Nephron progenitor cell (in vitro differentiated cells): ENCODE data around the gene LARP6.

ENCODE experiments used
- DNase-seq: peaks from one replicate; pipeline ENCODE4 v3.0.0; 2021
- H3K27ac Mint-ChIP-seq: 2 replicates; pipeline ENCODE4 v1.8.0; 2021; ENCODE audit warnings: mild to moderate bottlenecking, moderate library complexity, mixed read lengths
- H3K27me3 Mint-ChIP-seq: 2 replicates; pipeline ENCODE4 v1.8.0; 2021; ENCODE audit warnings: mild to moderate bottlenecking, low read depth, mixed read lengths; ENCODE audit not compliant: poor library complexity
- H3K36me3 Mint-ChIP-seq: 2 replicates; pipeline ENCODE4 v1.8.0; 2021; ENCODE audit warnings: low read depth, mixed read lengths
- H3K4me1 Mint-ChIP-seq: 2 replicates; pipeline ENCODE4 v1.8.0; 2021; ENCODE audit warnings: mixed read lengths
- H3K4me3 Mint-ChIP-seq: 2 replicates; pipeline ENCODE4 v1.8.0; 2021; ENCODE audit warnings: mild to moderate bottlenecking, moderate library complexity, mixed read lengths
- H3K9me3 Mint-ChIP-seq: 2 replicates; pipeline ENCODE4 v1.8.0; 2021; ENCODE audit warnings: mild to moderate bottlenecking, moderate library complexity, mixed read lengths
- TF ChIP-seq, protein P1 (sequence below): fragments of 200-600 bp; sonication (generic); IDR thresholded peaks from 2 replicates; pipeline ENCODE4 v1.5.0; 2021; ENCODE audit warnings: antibody characterized with exemption

Gene LARP6

DNA sequence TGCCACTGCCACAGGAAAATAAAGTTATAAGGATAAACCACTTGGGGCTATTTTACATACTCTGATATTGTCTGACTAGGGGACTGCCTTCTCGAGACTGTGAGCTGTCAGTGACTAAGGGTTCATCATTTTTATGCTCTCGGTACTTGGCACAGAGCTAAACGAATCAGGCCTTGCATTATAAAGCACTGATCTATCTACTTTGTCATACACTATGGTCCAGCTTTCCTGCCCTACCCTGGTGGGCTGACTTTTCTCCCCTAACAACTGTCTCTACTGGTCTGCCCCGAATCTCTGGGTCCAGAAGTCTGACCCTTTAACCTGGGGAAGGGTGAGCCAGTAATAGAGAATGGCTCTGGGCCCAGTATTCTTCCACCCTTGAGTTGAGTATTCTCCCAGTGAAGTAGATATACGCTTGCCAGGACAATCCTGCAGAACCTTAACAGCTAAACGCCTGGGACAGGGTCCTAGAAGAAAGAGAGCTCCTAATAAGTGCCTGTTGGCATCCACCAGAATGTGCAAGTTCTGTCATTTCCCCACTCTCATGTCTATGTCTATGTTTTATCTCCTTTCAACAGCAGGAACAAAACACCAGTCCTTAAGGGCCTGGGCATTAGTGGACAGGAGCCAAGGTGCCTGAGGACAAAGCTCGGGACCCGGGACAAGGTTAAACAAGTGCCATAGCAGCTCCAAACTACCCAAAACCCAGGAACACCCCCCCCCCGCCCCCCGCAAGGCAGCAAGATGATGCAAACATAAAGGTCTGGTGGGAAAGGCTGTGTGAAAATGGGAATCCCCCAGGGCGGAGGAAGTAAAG is 1.2 kb downstream of the LARP6 start:
- Mint-ChIP-seq H3K4me3 (peak overlapping the region; percentile 89), H3K4me1 (peaks cover 21% of the 10 kb centered on the region), H3K27me3 (peaks cover 21% of the 10 kb centered on the region), H3K27ac (no peak overlapping the region), H3K9me3 (no peaks in the 10 kb centered on the region), H3K36me3 (peaks cover 25% of the 10 kb centered on the region)
- TF ChIP-seq, protein P1, sequence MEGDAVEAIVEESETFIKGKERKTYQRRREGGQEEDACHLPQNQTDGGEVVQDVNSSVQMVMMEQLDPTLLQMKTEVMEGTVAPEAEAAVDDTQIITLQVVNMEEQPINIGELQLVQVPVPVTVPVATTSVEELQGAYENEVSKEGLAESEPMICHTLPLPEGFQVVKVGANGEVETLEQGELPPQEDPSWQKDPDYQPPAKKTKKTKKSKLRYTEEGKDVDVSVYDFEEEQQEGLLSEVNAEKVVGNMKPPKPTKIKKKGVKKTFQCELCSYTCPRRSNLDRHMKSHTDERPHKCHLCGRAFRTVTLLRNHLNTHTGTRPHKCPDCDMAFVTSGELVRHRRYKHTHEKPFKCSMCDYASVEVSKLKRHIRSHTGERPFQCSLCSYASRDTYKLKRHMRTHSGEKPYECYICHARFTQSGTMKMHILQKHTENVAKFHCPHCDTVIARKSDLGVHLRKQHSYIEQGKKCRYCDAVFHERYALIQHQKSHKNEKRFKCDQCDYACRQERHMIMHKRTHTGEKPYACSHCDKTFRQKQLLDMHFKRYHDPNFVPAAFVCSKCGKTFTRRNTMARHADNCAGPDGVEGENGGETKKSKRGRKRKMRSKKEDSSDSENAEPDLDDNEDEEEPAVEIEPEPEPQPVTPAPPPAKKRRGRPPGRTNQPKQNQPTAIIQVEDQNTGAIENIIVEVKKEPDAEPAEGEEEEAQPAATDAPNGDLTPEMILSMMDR: no peak
- DNase-seq: no peak

DNA sequence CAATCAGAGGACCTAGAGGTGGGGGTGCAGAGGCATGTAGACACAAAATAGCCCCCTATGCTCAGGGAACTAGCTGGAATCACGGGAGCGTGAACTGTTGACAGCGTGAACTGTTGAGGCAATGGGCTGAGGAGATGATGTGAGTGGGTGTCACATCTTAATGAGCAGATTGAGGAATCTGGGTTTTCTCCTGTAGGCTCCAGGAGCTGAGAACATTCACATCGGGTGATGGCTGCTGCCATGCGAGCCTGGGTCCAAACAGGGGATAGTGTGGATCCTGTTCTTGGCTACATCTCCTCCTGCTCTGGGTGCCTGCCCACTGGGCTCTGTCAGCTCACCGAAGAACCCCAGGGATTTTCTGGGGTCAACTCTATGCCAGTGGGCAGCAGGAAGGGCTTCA is 2.1 kb downstream of the LARP6 start:
- peaks cover 20% of the 10 kb centered on the region for H3K27me3 Mint-ChIP-seq
- H3K4me3 Mint-ChIP-seq: peak overlapping the region; percentile 1
- peaks cover 21% of the 10 kb centered on the region for H3K4me1 Mint-ChIP-seq
- TF ChIP-seq, protein P1: no peak
- H3K9me3 Mint-ChIP-seq: no peaks in the 10 kb centered on the region
- H3K36me3 Mint-ChIP-seq: peaks cover 25% of the 10 kb centered on the region
- no peak overlapping the region for H3K27ac Mint-ChIP-seq
- DNase-seq: no peak

DNA sequence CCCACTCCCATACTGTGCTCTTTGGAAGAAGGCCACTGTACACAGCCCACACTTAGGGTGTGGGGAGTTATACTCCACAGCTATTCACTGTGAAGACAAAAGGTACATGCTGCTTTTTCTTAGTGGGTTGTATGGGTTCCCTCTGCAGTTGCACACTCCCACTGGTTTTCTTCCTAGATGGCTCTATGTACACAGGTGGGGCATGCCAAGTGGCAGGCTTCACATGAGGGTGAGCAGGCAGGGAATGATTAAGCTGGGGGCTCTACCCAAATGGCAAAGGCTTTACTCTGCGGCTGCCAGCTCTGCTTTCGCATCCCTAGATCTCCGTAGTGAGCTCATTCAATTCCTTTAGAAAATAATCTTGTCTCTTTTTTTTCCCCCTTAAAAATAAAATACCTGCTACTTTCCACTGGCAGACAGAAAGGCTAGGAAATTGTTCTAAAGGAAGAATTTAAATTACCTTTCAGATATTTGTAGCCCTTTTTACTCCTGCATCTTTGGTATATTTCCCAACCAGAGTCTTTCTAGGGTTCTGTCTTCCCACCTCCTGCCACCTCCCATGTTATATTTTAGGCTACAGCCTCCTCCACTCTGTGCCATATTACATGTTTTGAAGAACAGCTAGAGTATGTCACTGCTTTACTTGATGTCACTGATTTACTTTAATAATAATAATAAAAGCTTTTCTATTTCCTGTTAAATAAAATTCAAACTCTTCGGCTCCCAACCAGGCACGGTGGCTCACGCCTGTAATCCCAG is 8.2 kb downstream of the LARP6 start:
- TF ChIP-seq, protein P1: no peak
- Mint-ChIP-seq H3K36me3 (peaks cover 32% of the 10 kb centered on the region), H3K9me3 (peaks cover 10% of the 10 kb centered on the region), H3K27ac (no peak overlapping the region), H3K27me3 (no peaks in the 10 kb centered on the region), H3K4me1 (no peaks in the 10 kb centered on the region), H3K4me3 (no peak overlapping the region)
- DNase-seq: no peak

DNA sequence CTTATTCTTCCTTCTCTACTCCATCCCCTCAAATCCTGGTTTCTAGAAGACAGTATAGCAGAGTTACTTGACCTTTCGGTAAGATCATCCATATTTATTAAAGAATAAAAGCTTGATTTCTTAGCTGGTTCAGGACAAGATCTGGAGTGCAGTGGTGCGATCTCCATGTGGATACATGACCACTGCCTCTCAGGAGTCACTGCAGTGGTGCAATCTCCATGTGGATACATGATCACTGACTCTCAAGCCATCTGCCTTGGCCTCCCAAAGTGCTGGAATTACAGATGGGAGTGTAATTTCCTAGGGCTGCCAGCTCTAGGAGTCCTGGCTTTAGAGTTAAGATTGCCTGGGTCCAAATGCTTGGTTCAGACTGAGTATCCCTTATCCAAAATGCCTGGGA is 16.5 kb downstream of the LARP6 start:
- H3K4me1 Mint-ChIP-seq: peaks cover 25% of the 10 kb centered on the region
- no peak for DNase-seq
- no peak overlapping the region for H3K4me3 Mint-ChIP-seq
- TF ChIP-seq, protein P1: no peak
- peaks cover 71% of the 10 kb centered on the region for H3K36me3 Mint-ChIP-seq
- no peak overlapping the region for H3K27ac Mint-ChIP-seq
- peaks cover 4% of the 10 kb centered on the region for H3K27me3 Mint-ChIP-seq
- peaks cover 18% of the 10 kb centered on the region for H3K9me3 Mint-ChIP-seq

DNA sequence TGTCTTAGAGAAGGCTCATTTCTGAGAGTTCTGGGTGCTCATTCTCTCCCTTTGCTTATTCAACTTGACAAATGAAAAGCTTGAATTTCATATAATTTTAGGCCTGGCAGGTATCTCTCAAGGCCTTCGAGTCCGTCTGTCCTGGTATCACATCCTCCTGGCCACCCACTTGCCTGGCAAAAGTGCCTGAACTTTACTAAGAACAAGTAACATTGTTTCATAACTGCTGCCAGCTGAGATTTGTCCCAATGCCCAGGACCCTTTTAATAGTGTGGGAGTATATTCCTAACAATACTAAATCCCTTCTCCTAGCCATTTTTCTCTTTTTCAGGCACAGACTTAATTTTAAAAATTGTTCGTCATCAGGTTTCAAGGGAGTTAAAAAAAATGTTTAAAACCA is 18.1 kb downstream of the LARP6 start:
- DNase-seq: no peak
- peaks cover 8% of the 10 kb centered on the region for H3K9me3 Mint-ChIP-seq
- TF ChIP-seq, protein P1: no peak
- peaks cover 67% of the 10 kb centered on the region for H3K36me3 Mint-ChIP-seq
- peaks cover 4% of the 10 kb centered on the region for H3K27me3 Mint-ChIP-seq
- H3K4me3 Mint-ChIP-seq: no peak overlapping the region
- H3K4me1 Mint-ChIP-seq: peaks cover 25% of the 10 kb centered on the region
- no peak overlapping the region for H3K27ac Mint-ChIP-seq
